ENCODE results near the gene RASGRP2.

- TF ChIP-seq CTCF (IDR thresholded peaks at IDR 0.05; ENCODE audit: low read depth, low read length) (no peak), EZH2phosphoT487 (IDR thresholded peaks at IDR 0.05; ENCODE audit: low read depth) (no peak)
These were observed 11.9 kb upstream of the RASGRP2 start for GRCh38 chr11:64755681-64756361.
